OCI-LY1 (cell line): ENCODE data around the gene ANO6.
A peak's percentile ranks its signal among the peaks of the same experiment; 100 is the strongest.

Source experiments
- H2AFZ ChIP-seq: fragments of 200-600 bp; sonication (generic), shearing (Covaris generic); 2 replicates; pipeline ENCODE4 v1.6.0; 2014; ENCODE audit warnings: antibody characterized with exemption, mild to moderate bottlenecking, low read length
- H3F3A ChIP-seq: fragments of 200-600 bp; sonication (generic), shearing (Covaris generic); 2 replicates; pipeline ENCODE4 v1.6.0; 2014; ENCODE audit warnings: mild to moderate bottlenecking, antibody characterized with exemption, low read length, moderate library complexity; ENCODE audit not compliant: insufficient read depth
- H3K27ac ChIP-seq: fragments of 200-600 bp; sonication (generic); 2 replicates; pipeline ENCODE4 v1.5.1; 2014; ENCODE audit warnings: low read length, mixed run types, mild to moderate bottlenecking, low read depth; ENCODE audit not compliant: poor library complexity, severe bottlenecking
- H3K27me3 ChIP-seq: fragments of 200-600 bp; sonication (generic); 2 replicates; pipeline ENCODE4 v1.6.0; 2014; ENCODE audit warnings: antibody characterized with exemption, mild to moderate bottlenecking, low read length, moderate library complexity; ENCODE audit not compliant: insufficient read depth
- H3K36me3 ChIP-seq: fragments of 200-600 bp; sonication (generic); 2 replicates; pipeline ENCODE4 v1.6.1; 2014; ENCODE audit warnings: mild to moderate bottlenecking, antibody characterized with exemption, low read length, moderate library complexity, mixed read lengths; ENCODE audit not compliant: insufficient read depth
- H3K4me1 ChIP-seq: fragments of 200-600 bp; sonication (generic); 2 replicates; pipeline ENCODE4 v1.5.1; 2014; ENCODE audit warnings: mild to moderate bottlenecking, low read length, moderate library complexity; ENCODE audit not compliant: insufficient read depth, severe bottlenecking
- H3K4me2 ChIP-seq: fragments of 200-600 bp; sonication (generic), shearing (Covaris generic); 2 replicates; pipeline ENCODE4 v1.6.1; 2014; ENCODE audit warnings: low read length
- H3K4me3 ChIP-seq: fragments of 200-600 bp; sonication (generic); 2 replicates; pipeline ENCODE4 v1.5.1; 2014; ENCODE audit warnings: low read length, low read depth, mild to moderate bottlenecking, mixed read lengths; ENCODE audit not compliant: poor library complexity, severe bottlenecking
- H3K79me2 ChIP-seq: fragments of 200-600 bp; shearing (Covaris generic); 2 replicates; pipeline ENCODE4 v1.6.1; 2016; ENCODE audit warnings: mixed run types, low read length, mixed read lengths; ENCODE audit not compliant: insufficient read depth
- H3K9ac ChIP-seq: fragments of 200-600 bp; sonication (generic), shearing (Covaris generic); 2 replicates; pipeline ENCODE4 v1.6.1; 2014; ENCODE audit warnings: mild to moderate bottlenecking, low read length, mixed read lengths
- H3K9me2 ChIP-seq: fragments of 200-600 bp; sonication (generic), shearing (Covaris generic); 2 replicates; pipeline ENCODE4 v1.6.1; 2014; ENCODE audit warnings: low read depth, mild to moderate bottlenecking, low read length, mixed read lengths
- H3K9me3 ChIP-seq: fragments of 200-600 bp; shearing (Covaris generic); 2 replicates; pipeline ENCODE4 v1.6.1; 2014; ENCODE audit warnings: low read length, mixed read lengths
- H4K20me1 ChIP-seq: fragments of 200-600 bp; sonication (generic), shearing (Covaris generic); 2 replicates; pipeline ENCODE4 v1.6.0; 2016; ENCODE audit warnings: mild to moderate bottlenecking, low read length; ENCODE audit not compliant: insufficient read depth
- CTCF ChIP-seq: fragments of 200-600 bp; sonication (generic), shearing (Covaris generic); IDR thresholded peaks from 2 replicates; pipeline ENCODE4 v1.5.1; 2017; ENCODE audit warnings: mild to moderate bottlenecking, antibody characterized with exemption, low read length, moderate library complexity, mixed read lengths
- EZH2 ChIP-seq: fragments of 200-600 bp; sonication (generic), shearing (Covaris generic); IDR thresholded peaks from 2 replicates; pipeline ENCODE4 v1.8.0; 2017; ENCODE audit warnings: borderline replicate concordance, mixed run types, mild to moderate bottlenecking, antibody characterized with exemption, low read length, moderate library complexity, mixed read lengths

The ANO6 gene

DNA sequence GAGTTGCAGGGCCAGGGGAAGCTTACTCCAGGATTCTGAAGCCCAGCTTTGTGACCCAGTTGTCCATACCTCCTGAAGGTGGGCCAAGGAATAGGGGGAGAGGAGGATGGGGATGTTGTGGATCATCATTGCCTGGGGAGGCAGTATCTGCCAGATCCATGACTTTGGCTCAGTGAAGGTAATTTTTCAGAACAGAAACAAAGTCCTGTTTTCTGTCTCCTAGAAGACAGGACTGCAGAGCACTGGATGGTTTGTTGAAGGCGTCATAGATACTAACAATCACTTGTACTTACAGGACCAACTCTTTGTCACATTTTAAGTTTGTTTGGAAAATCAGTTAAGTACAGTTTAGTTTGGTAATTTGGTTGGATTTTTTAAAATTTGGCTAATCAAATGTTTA lies 38.4 kb downstream of the ANO6 start:
- H3F3A ChIP-seq, result no peaks in the 10 kb centered on the region
- H3K27me3 ChIP-seq, result no peaks in the 10 kb centered on the region
- no peaks in the 10 kb centered on the region for H4K20me1 ChIP-seq
- no peak overlapping the region for H3K27ac ChIP-seq
- peaks cover 17% of the 10 kb centered on the region for H3K4me1 ChIP-seq
- no peak for TF ChIP-seq CTCF
- no peak for TF ChIP-seq EZH2
- H3K4me2 ChIP-seq, result no peak overlapping the region
- no peaks in the 10 kb centered on the region for H3K36me3 ChIP-seq
- no peak overlapping the region for H3K4me3 ChIP-seq
- no peaks in the 10 kb centered on the region for H3K9me2 ChIP-seq
- H3K9me3 ChIP-seq, result no peaks in the 10 kb centered on the region
- no peaks in the 10 kb centered on the region for H3K79me2 ChIP-seq
- H2AFZ ChIP-seq, result no peak overlapping the region
- no peak overlapping the region for H3K9ac ChIP-seq

DNA sequence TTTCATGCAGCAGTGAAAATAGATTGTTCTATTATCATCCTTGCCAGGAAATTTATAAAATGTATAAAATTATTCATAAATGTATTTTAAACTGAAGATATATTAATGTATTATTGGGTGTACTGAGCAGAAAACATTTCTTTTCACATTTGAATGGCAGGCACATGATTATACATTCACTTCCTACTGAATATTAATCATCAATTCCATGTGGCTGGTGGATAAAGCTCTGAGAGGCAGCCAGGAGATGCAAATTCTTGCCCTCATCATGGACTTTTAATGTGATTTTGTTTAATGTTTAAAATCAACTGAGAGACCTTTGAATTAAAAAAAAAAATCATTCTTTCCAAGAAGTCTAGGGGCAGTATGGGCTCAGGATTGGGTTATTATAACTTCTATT lies 40.8 kb downstream of the ANO6 start:
- peaks cover 17% of the 10 kb centered on the region for H3K4me1 ChIP-seq

GRCh38 chr12:45257185-45257930 lies 41.5 kb downstream of the ANO6 start:
- H3K9me3 ChIP-seq, result no peaks in the 10 kb centered on the region
- H4K20me1 ChIP-seq, result no peaks in the 10 kb centered on the region
- H3K36me3 ChIP-seq, result no peaks in the 10 kb centered on the region
- no peaks in the 10 kb centered on the region for H3K27me3 ChIP-seq
- H3K27ac ChIP-seq, result no peak overlapping the region
- no peak overlapping the region for H3K9ac ChIP-seq
- H3F3A ChIP-seq, result no peaks in the 10 kb centered on the region
- H3K4me3 ChIP-seq, result no peak overlapping the region
- H3K4me2 ChIP-seq, result no peak overlapping the region
- 0 out of 2 replicates have a peak, but pooled peaks have one; percentile 8 for TF ChIP-seq CTCF
- no peak for TF ChIP-seq EZH2
- no peak overlapping the region for H2AFZ ChIP-seq
- no peaks in the 10 kb centered on the region for H3K9me2 ChIP-seq
- H3K4me1 ChIP-seq, result peaks cover 17% of the 10 kb centered on the region
- no peaks in the 10 kb centered on the region for H3K79me2 ChIP-seq

More for the DNA sequence above, 40.8 kb downstream of the ANO6 start:
- H3K36me3 ChIP-seq, result no peaks in the 10 kb centered on the region
- H3K27ac ChIP-seq, result no peak overlapping the region
- no peaks in the 10 kb centered on the region for H3K9me2 ChIP-seq
- no peak overlapping the region for H2AFZ ChIP-seq
- H3K9me3 ChIP-seq, result no peaks in the 10 kb centered on the region
- no peaks in the 10 kb centered on the region for H3K27me3 ChIP-seq
- TF ChIP-seq CTCF (no peak), EZH2 (no peak)
- no peak overlapping the region for H3K4me3 ChIP-seq
- no peak overlapping the region for H3K9ac ChIP-seq
- H4K20me1 ChIP-seq, result no peaks in the 10 kb centered on the region
- H3K79me2 ChIP-seq, result no peaks in the 10 kb centered on the region
- H3F3A ChIP-seq, result no peaks in the 10 kb centered on the region
- no peak overlapping the region for H3K4me2 ChIP-seq
